Dermis microvascular lymphatic vessel endothelial cell (primary cell): ENCODE data around the gene BLVRB. TPM values are rescaled to one million over a fixed set of nuclear protein-coding genes. Genes with fewer than 3 reads are reported as not detected.
"Not testable (repeated sequence)": the region's sequence is repeated elsewhere in the genome, so short reads cannot be mapped to it uniquely, and the experiment has no call there.

Experiments
- DNase-seq, 2 donors: peaks; one replicate each; pipeline versions ENCODE4 v3.0.0 to v3.0.0-alpha.2; 2010; ENCODE audit warnings: low read depth in 2 of 2
- total RNA-seq: library from RNA; depleted of rRNA; stranded (reverse); fragments of >200 nt; gene quantifications from 2 replicates; pipeline ENCODE4 v1.2.1, GENCODE V29; 2014

The BLVRB gene
- total RNA-seq, 1 donor from 2014 or later, result 39.8 TPM

DNA sequence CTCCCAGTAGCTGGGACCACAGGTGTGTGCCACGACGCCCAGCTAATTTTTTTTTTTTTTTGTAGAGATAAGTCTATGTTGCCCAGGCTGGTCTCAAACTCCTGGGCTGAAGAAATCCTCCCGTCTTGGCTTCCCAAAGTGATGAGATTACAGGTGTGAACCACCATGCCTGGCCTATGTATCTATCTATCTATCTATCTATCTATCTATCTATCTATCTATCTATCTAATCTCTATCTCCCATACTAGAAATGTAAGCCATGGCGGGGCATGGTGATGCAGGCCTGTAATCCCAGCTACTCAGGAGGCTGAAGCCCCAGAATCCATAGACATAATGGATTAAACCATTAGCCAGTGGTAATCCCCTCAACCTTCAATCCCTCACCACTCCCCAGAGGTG lies 14.9 kb downstream of the BLVRB start:
- no peak for DNase-seq

DNA sequence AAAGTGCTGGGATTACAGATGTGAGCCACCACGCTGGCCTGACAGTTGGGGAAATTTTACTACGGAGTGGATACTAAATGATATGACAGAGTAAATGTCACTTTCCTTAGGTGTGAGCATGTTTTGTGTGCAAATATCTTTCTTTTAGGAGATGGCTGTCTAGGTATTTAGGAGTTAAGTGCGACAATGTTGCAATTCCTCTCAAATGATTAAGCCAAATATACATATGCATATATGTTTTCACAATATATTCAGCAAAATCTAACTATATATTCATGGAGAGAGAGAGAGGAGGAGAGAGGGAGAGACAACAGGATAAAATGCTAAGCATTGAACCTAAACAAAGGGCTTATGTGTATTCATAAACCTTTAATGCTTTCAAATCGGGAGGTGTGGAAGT lies 16.0 kb downstream of the BLVRB start:
- no peak for DNase-seq

DNA sequence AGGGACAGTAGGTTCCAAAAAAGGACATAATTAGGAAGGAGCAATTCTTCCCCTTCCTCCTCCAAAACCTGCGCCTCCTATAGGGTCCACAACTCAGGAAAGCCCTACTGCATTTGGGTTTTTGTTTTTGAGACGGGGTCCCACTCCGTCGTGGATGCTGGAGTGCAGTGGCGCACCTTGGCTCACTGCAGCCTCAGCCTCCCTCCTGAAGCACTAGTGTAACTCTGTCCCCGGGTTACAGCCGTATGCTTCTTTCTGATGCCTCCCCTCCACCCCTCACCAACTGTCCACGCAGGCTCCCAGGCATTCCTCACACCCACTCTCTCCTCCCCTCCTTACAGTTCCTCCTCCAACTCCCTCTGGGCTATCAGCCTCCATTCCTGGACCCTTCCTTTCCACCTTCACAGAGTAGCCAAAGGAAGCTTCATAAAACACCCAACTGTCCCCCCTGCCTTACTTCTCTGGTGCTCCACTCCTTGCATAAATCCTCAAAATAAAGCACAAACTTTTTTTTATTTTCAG lies 19.2 kb downstream of the BLVRB start:
- no peak for DNase-seq

DNA sequence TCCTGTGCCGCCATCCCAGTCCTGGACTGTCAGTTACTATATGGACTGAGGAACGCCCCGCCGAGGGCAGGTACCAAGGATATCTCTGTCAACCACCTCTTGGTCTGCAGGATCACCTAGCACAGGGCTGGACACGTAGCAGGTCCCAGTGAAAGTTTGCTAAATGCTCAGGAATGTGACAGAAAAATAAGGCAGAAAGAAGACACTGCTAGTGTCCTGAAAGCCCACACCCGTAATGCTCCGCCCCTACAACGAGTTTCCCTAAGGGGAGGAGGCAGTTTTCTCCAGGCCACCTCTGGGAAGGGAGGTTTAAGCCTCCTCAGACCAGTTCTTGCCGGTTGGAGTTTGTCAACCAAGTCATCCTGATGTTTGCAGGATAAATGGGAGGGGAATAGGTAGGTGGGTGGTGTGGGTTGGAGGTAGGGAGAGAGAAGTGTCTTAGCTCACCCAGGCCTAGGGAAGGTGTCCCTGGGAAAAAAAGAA lies 19.7 kb downstream of the BLVRB start:
- DNase-seq, result no peak

DNA sequence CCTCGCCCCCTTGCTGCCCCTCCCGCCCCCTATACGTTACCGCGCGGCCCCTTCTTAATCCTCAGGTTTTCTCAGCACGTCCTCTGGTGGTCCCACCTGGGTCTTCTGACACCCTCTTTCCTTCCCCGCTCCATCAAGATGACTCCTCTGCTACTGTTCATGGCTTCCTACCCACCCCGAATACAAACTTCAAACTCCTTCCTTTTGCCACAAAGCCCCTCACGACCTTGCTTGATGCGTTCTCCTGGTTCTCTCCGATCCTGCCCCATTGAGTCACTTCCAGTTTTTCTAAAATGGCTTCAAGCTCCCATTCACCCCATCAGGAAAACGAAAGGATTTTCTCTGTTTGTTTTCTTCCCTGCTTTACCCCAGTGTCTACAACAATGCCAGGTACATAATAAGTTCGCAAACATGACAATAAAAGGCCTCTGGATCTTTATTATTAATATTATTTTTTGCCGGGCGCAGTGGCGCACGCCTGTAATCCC lies 20.7 kb downstream of the BLVRB start:
- no peak for DNase-seq

DNA sequence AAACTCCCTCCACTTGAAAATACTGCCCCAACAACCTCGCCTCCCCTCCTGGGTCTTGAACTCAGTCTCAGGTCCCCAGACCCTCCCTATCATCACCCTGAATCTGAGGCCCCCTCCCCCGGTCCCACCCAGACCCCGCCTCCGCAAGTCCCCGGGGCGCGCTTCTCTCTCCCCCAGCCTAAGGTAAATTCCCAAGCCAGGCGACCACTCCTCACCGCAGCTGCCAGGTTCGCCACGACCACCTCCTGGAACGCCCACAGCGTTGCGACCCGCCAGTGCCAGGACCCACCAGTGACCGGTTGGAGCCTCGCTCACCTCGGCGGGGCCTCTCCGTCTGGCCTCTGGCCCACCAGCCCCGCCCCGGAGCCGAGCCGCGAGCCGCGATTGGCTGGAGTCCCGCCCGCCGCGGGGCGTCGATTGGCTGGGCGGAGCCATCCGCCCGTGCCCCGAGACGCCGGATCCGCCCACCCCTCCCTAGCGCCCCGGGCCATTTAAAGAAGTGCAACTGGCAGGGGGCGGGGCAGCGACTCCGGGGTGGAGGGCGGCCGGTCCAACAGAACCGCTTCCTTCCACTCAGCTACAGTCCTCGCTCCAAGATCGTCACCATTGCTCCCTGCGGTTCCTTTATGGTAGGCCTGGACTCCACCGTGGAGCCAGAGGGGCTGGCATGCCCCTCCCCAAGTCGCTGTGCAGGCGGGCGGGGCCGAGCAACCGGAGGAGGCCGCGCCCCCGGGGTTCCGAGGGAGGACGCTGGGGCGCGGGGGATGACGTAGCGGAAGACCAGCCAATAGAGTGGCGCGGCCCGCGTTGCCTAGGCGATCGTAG lies 21.3 kb downstream of the BLVRB start, which contains the start of gene SERTAD3:
TSS of gene SERTAD3 (minus strand) at position 336 of the 825 bp plus-strand sequence. CDS start 2,255 bp downstream, outside the sequence.
- peak; percentile 81 to 97 for DNase-seq

DNA sequence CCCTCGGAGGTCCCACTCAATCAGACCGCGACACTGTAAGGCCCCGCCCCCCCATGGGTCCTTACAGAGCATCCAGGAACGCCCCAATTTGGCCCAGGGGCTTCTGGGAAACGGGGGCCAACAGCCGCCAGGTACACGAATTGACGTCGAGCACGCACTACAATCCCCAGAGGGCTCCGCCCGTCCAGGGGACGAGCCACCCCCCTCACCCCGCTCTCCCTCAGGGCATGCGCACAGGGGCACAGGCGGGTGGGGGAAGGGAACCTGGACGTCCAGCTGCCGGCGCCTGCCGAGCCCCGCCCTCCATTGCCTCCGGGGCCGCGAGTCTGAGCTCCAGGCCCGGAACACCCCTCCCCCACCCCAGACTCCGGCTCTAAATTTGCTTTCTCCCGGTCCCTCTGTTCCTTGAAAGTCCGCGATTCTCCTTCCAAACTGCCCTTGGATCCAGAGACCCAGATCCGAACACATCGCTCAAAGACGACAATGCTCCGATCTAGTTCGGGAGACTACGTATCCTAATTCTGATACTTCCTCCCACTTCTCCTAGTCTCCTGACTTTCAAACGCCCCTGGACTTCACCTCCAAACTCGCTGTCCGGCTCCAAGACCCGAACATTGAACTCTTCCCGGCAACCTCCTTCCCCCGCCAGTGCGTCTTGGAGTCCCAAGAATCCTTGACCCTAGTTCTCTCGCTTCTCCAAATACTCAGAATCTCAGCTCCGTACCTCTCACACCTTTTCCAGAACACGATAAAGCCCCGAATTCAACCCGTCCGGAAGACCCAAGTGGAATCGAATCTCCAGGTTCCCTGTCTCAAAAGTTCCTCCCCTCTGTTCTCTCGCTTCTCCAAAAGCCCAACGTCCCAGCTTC lies 22.2 kb downstream of the BLVRB start:
- DNase-seq, result peak; percentile 99 to 100

DNA sequence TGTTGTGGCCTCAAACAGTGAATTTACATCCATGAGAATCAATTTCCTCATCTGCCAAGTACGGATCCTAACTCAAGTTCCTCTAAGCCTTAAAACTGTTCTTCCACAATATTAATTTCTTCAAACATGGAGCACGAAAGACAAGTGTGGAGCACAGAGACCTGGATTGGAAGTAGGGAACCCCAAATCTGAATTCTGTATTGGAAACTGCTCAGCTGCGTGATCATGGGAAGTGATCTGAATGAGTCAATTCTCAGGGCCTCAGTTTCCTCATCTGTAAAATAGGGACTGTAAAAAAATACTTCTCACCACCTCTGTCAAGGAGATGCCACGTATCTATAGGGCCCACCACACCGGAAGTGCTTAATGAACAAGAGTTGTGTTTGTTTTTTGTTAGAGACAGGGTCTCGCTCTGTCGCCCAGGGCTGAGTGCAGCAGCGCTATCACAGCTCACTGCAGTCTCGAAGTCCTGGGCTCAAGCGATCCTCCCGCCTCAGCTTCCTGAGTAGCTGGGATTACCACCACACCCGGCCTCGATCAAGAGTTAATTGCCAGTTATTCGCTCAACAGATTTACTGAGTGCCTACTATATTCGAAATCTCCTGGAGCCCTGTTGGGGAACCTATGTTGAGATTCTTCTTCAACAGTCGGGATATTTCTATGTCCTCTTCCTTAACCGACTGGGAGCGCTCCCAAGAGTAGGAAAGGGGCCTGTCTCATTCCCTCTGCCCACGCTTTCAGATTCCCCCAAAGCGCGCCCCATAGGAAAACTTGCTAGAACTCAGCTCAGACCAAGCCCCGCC lies 23.0 kb downstream of the BLVRB start:
- no peak for DNase-seq

DNA sequence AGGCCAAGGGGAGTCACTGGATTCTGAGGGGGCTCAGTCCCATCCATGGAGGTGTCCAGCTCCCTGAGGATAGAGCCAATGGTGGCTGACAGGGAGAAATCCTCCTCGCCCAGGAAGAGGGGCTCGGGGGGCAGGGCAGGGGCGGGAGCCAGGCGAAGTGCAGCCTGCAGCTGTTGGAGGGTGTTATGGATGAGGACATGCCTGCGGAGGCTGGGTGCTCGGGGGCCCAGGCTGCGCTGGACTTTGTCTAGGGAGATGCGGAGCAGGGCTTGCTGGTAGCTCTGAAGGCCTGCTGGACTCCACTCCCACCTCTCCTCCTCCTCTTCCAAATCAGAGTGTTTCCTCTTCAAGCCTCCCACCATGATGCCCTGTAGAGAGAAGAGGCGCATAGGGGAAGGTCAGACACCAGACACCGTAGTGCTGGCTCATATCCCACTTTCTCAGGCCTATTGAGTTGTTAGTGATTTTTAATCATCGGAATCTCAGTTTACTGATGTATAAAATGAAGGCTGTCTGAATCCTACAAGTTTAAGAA lies 23.8 kb downstream of the BLVRB start:
- DNase-seq, result no peak

DNA sequence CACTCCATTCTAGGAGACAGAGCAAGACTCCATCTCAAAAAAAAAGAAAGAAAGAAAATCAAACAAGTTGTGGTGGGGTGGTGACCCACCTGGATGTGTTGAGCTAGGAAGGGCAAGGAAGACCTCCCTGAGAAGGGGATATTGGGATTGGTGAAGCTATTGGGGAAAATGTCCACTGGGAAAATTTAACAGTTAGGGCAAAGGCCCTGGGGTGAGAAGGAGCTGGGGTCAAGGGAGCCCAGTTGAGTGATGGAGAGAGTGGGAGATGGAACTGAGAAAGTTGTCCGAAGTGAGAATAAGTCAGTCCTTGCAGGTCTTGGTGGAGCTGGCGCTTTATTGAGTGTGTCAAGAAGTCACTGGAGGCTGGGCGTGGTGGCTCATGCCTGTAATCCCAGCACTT lies 27.3 kb downstream of the BLVRB start:
- no peak for DNase-seq

DNA sequence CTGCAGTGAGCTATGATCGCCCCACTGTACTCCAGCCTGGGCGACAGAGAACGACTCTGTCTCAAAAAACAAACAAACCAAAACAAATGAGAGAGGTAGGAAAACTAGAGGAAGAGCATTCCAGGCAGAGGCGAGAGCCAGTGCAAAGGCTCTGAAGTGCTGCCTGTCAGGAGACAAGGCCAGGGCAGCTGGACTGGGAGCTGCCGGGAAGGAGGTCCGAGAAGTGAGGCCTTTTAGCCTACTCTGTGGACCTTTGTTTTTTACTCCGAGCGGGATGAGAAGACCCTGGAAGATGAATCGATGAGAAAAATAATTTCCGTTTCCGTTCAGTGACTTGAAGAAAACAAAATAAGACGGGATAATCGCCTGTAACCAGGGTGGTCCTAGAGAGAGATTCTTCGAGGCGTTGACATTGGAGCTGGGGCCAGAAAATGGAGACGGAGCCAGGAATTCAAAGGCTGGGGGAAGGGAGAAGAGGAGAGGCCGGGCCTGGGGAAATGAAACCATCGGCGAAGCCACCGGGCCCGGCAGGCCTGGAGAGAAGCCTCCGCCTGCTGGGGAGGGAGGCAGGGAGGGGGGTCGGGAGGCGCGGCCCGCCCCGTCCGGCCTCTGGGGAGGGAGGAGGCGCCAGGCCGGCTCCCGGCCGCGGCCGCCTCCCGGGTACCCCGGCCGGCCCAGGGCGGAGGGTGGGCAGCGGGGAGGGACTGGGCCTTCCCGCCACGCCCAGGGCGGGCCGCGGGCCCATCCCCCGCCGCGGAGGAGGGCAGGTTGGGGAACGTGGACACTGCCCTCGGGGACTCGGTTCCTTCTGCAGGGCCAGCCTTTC lies 31.9 kb downstream of the BLVRB start:
- DNase-seq, result peak; percentile 69 to 93

DNA sequence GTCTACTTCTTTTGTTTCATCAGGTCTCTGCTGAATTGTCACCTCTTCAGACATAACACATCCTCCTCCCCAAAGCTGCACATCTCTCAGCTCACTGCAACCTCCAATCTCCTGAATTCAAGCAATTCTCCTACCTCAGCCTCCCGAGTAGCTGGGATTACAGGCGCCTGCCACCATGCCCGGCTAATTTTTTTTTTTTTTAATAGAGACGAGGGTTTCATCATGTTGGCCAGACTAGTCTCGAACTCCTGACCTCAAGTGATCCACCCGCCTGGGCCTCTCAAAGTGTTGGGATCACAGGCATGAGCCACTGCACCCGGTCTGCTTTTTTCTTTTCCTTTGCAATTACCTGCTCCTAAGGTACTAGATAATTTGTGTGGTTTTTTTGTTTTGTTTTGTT lies 32.8 kb downstream of the BLVRB start:
- not testable (repeated sequence) for DNase-seq

DNA sequence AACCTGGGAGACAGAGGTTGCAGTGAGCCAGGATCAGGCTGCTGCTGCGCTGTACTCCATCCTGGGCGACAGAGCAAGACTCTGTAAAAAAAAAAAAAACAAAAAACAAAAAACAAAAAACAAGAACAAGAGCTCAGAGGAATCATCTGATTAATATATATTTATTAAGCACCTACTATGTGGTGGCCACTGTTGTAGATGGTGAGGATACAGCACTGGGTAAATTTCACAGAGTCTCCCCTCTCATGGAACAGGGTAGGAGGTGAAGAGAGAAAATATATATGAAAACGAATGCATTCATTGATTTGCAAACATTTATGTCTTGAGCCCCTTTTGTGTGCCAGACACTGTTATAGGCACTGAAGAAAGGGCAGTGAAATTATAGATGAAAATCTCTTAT lies 33.8 kb downstream of the BLVRB start:
- DNase-seq, result no peak

DNA sequence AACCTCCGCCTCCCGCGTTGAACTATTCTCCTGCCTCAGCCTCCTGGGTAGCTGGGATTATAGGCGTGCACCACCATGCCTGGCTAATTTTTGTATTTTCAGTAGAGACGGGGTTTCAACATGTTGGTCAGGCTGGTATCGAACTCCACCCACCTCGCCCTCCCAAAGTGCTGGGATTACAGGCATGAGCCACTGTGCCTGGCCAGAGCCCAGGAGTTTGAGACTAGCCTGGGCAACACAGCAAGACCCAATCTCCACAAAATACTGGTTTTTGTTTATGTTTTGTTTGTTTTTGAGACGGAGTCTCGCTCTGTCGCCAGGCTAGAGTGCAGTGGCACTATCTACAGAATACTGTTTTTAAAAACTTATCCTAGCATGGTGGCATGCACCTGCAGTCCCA lies 35.3 kb downstream of the BLVRB start:
- not testable (repeated sequence) for DNase-seq

DNA sequence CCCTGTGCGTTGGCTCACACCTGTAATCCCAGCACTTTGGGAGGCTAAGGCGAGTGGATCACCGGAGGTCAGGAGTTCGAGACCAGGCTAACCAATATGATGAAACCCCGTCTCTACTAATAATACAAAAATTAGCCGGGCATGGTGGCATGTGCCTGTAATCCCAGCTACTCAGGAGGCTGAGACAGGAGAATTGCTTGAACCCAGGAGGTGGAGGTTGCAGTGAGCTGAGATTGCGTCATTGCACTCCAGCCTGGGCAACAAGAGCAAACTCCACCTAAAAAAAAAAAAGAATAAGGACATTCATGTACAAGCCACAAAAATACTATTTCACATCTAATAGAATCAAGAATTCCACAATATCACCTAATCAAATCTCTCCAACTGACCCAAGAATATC lies 37.3 kb downstream of the BLVRB start:
- DNase-seq, result not testable (repeated sequence)

DNA sequence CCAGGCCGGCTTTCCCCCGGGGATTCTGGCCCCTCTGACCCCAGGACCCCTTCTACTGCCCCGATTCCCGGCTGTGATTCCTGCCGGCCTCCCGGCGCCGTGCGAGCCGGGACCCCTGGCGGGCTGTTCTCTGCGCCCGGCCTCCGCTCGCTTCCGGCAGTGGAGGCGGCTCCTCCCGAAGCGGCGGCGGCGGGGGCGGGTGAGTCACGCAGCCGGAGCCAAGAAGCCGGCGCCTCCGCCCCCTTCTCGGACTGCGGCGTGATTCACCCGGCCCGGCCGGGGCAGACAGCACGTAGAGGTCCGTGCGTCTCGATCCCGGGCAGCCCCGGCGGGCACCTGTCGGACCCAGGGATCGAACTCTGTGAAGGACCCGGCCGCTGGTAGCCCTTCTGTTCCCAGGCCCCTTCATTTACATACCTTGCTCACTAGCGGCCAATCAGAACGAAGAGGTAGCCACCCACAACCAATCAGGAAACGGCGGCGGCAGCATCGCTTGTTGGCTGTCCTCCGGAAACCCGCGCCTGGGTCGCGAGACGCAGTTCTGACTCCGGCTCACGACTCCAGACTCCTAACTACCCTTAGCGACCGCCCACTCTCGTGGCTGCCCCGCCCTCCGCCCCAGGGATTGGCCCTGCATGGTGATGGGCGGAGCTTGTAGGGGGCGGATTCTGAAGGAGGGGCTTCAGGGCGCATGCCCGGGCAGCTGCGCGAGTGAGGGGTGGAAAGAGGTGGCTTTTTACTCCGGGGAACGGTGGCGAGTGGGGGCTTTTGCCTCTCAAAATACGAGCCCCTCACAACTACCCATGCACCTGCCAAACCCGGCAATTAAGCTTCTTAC lies 39.9 kb downstream of the BLVRB start, which contains the start of gene SERTAD1:
TSS of gene SERTAD1 (minus strand) at position 543 of the 838 bp plus-strand sequence. CDS start 2,446 bp downstream, outside the sequence.
- peak; percentile 98 to 100 for DNase-seq

DNA sequence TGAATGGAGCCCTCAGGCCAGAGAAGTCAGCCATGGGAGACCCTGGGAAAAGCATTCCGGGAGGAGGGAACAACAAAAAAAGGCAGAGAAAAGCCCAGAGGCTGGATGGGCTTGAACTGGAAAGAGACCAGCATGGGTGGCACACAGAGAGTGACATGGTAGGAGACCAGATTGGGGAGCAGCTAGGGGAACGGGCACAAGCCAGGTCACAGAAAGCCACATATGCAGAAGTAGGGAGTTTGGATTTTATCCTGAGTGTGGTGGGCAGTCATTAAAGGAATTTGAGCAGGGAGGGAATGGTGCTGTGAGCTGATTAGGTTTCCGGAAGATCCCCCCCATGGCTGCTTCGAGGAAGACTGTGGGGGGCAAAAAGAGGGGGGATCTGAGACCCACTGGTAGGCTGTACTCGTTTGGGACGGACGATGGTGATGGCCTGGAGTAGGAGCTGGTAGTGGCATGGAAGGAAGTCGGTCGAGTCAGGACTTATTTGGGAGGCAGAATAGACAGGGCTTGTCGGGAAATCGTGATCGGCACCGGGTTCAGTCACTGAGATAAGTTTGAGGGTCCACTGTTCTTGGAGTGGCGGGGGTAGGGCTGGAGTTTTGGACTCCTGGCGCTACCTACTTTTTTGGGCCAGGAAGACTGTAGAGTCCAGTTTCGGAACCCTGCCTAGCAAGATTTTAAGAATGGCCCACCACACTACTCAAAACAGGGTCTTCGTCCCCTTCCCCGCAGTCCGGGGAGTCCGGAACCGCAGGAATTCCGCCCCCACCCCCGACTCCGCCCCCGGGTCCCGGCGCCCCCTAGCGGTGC lies 40.7 kb downstream of the BLVRB start:
- peak in 1 of 2 donors; percentile 31 for DNase-seq

DNA sequence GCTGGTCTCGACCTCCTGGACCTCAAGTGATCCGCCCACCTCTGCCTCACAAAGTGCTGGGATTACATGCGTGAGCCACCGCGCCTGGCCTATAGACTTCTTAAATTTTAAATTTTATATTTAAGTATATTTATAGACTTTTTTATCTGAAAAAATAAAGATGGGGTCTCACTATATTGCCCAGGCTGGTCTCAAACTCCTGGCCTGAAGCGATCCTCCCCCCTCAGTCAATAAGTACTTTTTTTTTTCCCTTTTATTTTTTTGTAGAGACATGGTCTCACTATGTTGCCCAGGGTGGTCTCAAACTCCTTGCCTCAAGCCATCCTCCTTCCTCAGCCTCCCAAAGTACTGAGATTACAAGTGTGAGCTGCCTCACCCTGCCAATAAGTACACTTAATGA lies 41.6 kb downstream of the BLVRB start:
- DNase-seq, result no peak
